Measurements from ENCODE around the gene NCF4. TPM values are rescaled to one million over a fixed set of nuclear protein-coding genes. Genes with fewer than 3 reads are reported as not detected.

NCF4 gene
- total RNA-seq, 4 donors from 2014 or later: 3.7 to 16.9 (median 7.0) TPM

GRCh38 chr22:36835903-36836302, 24.9 kb upstream of the NCF4 start:
- TF ChIP-seq POLR2A (IDR thresholded peaks at IDR 0.05): no peak
- TF ChIP-seq CTCF (IDR thresholded peaks at IDR 0.05): no peak
- no peaks in the 10 kb centered on the region for H3K27me3 ChIP-seq
- 69 to 77% methylated on average over 5 of the region's 5 CpGs for WGBS, 2 donors
- H3K36me3 ChIP-seq: no peaks in the 10 kb centered on the region
- H3K4me3 ChIP-seq (replicated peaks in 1 of 3): no peak overlapping the region
- intact Hi-C loops (cut with DNase I): no loop called here
- H3K27ac ChIP-seq: no peak overlapping the region
- H3K4me1 ChIP-seq: no peaks in the 10 kb centered on the region
- DNase-seq: no peak
- no peaks in the 10 kb centered on the region for H3K9me3 ChIP-seq

GRCh38 chr22:36838119-36839030, 22.4 kb upstream of the NCF4 start:
- H3K27ac ChIP-seq: no peak overlapping the region
- WGBS, 2 donors: 81 to 89% methylated on average over 5 to 10 of the region's 10 CpGs
- intact Hi-C loops (cut with DNase I): no loop called here
- no peak overlapping the region for H3K4me3 ChIP-seq (replicated peaks in 1 of 3)
- H3K4me1 ChIP-seq: no peaks in the 10 kb centered on the region
- no peaks in the 10 kb centered on the region for H3K36me3 ChIP-seq
- no peaks in the 10 kb centered on the region for H3K9me3 ChIP-seq
- TF ChIP-seq POLR2A (IDR thresholded peaks at IDR 0.05) (no peak), CTCF (IDR thresholded peaks at IDR 0.05) (no peak)
- DNase-seq: no peak
- no peaks in the 10 kb centered on the region for H3K27me3 ChIP-seq

GRCh38 chr22:36839356-36840073, 21.3 kb upstream of the NCF4 start:
- DNase-seq: no peak
- intact Hi-C loops (cut with DNase I): no loop called here
- Histone ChIP-seq H3K36me3 (no peaks in the 10 kb centered on the region), H3K4me1 (no peaks in the 10 kb centered on the region), H3K4me3 (replicated peaks in 1 of 3) (no peak overlapping the region), H3K27ac (no peak overlapping the region), H3K27me3 (no peaks in the 10 kb centered on the region), H3K9me3 (no peaks in the 10 kb centered on the region)
- TF ChIP-seq POLR2A (IDR thresholded peaks at IDR 0.05) (no peak), CTCF (IDR thresholded peaks at IDR 0.05) (no peak)
- 83 to 87% methylated on average over 10 of the region's 10 CpGs for WGBS, 2 donors

- intact Hi-C loops (cut with DNase I): no loop called here
- Histone ChIP-seq H3K4me3 (replicated peaks in 1 of 3) (no peak overlapping the region), H3K4me1 (no peaks in the 10 kb centered on the region), H3K36me3 (no peaks in the 10 kb centered on the region), H3K27ac (no peak overlapping the region), H3K9me3 (no peaks in the 10 kb centered on the region), H3K27me3 (no peaks in the 10 kb centered on the region)
- DNase-seq: no peak
- 75 to 78% methylated on average over 8 of the region's 8 CpGs for WGBS, 2 donors
- TF ChIP-seq POLR2A (IDR thresholded peaks at IDR 0.05): no peak
- no peak for TF ChIP-seq CTCF (IDR thresholded peaks at IDR 0.05)
These were observed 20.7 kb upstream of the NCF4 start for GRCh38 chr22:36840106-36840505.

GRCh38 chr22:36846271-36846670, 14.5 kb upstream of the NCF4 start:
- intact Hi-C loops (cut with DNase I): no loop called here
- Histone ChIP-seq H3K27ac (no peak overlapping the region), H3K4me3 (replicated peaks in 1 of 3) (no peak overlapping the region), H3K9me3 (no peaks in the 10 kb centered on the region), H3K4me1 (no peaks in the 10 kb centered on the region), H3K27me3 (no peaks in the 10 kb centered on the region), H3K36me3 (no peaks in the 10 kb centered on the region)
- TF ChIP-seq CTCF (IDR thresholded peaks at IDR 0.05) (no peak), POLR2A (IDR thresholded peaks at IDR 0.05) (no peak)
- no peak for DNase-seq
- 70 to 71% methylated on average over 5 of the region's 5 CpGs for WGBS, 2 donors

Measured in thyroid gland (tissue), 4 donors.